ENCODE results near the gene GZMB.
A peak's percentile ranks its signal among the peaks of the same experiment; 100 is the strongest.
"Not testable (repeated sequence)": the region's sequence is repeated elsewhere in the genome, so short reads cannot be mapped to it uniquely, and the experiment has no call there.

Gene GZMB

GRCh38 chr14:24631749-24632335 is 2.1 kb downstream of the GZMB start:
- DNase-seq (ENCODE audit: low spot score), result no peak

DNA sequence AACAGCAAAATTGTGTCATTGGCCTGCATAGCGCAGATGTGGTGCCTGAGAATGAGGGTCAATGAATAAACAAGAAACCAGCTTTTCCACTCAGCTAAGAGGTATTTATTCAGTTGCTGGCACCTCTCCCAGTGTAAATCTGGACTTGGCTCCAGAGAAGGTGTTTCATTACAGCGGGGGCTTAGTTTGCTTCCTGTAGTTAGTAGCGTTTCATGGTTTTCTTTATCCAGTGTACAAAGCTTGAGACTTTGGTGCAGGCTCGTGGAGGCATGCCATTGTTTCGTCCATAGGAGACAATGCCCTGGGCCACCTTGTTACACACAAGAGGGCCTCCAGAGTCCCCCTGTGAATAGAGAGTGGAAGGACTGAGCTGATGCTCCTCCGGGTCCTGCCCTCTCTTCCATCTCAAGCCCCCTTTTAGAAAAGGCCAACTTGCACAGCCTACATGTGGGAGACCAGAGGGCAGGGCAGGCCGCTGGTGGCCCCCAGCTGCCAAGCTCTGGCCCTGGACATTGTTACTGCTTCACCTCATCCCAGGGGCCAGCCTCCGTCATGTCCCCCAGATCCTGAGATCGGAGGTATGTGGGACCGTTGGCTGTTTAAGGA is 3.0 kb downstream of the GZMB start:
- no peak for DNase-seq (ENCODE audit: low spot score)

GRCh38 chr14:24630087-24630871 is 3.7 kb downstream of the GZMB start:
- no peak for DNase-seq (ENCODE audit: low spot score)

- DNase-seq (ENCODE audit: low spot score), result no peak
Measured at GRCh38 chr14:24629521-24629920, 4.5 kb downstream of the GZMB start.

- DNase-seq (ENCODE audit: low spot score), result no peak
Measured at GRCh38 chr14:24613747-24614146, 20.2 kb downstream of the GZMB start.

DNA sequence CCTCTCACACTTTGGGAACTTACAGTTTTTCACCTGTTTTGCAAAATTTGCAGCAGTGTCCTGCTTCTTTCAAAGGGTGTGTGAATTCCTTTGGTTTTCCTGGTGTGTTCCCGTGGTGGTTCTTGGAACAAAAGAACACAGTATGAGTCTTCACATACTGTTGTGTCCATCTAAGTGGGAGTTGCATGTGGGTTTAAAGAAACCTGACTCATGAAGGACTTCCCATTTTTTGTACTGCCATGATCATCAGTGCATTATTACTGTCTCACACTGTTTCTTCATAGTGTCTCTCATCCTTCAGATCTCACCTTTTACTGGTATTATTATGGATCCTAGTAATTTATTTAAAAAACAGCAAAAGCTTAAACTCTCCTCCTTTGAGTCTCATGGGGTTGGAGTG is 20.7 kb downstream of the GZMB start:
- peak; percentile 23 for DNase-seq (ENCODE audit: low spot score)

GRCh38 chr14:24612196-24612595 is 21.8 kb downstream of the GZMB start:
- DNase-seq (ENCODE audit: low spot score), result no peak

- no peak for DNase-seq (ENCODE audit: low spot score)
Measured at GRCh38 chr14:24609655-24610344, 24.2 kb downstream of the GZMB start, which contains the start of gene GZMH. TSS of gene GZMH (minus strand) at chr14:24609685. CDS start at chr14:24609613, 72 bp downstream.

GRCh38 chr14:24607635-24608514 is 26.1 kb downstream of the GZMB start:
- DNase-seq (ENCODE audit: low spot score), result no peak

DNA sequence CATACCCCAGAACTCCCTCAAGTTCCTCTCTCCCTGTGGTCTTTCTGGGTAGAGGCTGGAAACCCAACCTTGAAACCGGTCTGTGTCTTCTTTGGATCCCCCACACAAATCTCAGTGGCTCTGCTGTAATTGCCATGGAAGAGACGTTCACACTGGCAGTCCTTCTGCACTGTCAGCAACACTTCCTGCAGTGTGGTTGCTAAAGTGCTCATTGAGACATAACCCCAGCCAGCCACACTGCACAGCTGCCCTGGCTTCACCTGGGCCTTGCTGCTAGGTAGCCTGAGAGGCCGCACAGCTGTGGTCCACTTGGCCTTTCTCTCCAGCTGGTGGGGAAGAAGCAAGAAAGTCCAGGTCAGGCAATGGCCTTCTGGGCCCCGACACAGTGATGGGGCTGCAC is 26.9 kb downstream of the GZMB start:
- DNase-seq (ENCODE audit: low spot score), result no peak

GRCh38 chr14:24606297-24606696 is 27.7 kb downstream of the GZMB start:
- no peak for DNase-seq (ENCODE audit: low spot score)

DNA sequence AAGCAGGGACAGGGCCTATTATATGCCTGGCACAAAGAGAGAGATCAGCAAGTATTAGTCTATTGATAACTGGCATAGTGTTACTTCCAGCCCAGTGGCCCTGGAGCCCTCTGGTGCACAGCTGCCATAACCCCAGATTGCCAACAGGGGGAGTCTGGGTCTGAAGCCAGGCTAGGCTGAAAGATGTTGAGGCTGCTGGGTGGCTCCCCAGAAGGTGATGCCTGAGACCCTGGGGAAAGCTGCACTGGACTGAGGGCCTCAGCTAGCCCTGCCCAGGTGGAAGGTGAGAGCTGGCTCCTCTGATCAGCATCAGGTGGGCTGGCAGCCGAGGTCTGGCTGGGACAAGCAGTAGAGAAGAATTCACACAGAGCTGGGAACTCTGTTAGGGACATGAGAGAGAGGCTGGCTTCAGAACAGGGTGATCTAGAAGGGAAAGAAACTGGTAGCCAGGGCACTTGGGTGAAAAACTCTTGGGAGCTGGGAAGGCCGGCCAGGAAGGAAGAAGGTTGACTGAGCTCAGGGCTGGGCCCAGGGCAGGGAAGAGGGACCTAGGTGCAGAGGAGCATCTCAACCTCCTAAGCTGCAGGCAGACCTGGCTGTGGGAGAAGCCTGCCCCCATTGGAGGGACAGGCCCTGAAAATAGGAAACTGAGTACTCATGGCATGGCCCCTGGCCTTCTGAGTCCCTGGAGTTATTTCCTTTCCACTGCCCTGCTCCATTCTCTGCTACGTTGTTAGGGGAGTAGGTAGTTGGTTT is 28.4 kb downstream of the GZMB start:
- no peak for DNase-seq (ENCODE audit: low spot score)

GRCh38 chr14:24597403-24597802 is 36.6 kb downstream of the GZMB start:
- DNase-seq (ENCODE audit: low spot score), result no peak

- peak; percentile 86 for DNase-seq (ENCODE audit: low spot score)
Measured at GRCh38 chr14:24595073-24595808, 38.7 kb downstream of the GZMB start.

- DNase-seq (ENCODE audit: low spot score), result not testable (repeated sequence)
Measured at GRCh38 chr14:24591004-24591403, 43.0 kb downstream of the GZMB start.

GRCh38 chr14:24584402-24584801 is 49.6 kb downstream of the GZMB start:
- not testable (repeated sequence) for DNase-seq (ENCODE audit: low spot score)

Data from COLO829 (cell line).